Measurements from ENCODE around the gene NUP210.

Gene NUP210

GRCh38 chr3:13289771-13290285 is 130.3 kb downstream of the NUP210 start:
- DNase-seq (ENCODE audit: low read depth in 2 of 2) = no peak

- DNase-seq (ENCODE audit: low read depth in 2 of 2) = no peak
These were observed 131.1 kb downstream of the NUP210 start for GRCh38 chr3:13288732-13289718.

GRCh38 chr3:13287833-13288232 is 132.3 kb downstream of the NUP210 start:
- DNase-seq (ENCODE audit: low read depth in 2 of 2) = no peak

- DNase-seq (ENCODE audit: low read depth in 2 of 2) = no peak
These were observed 133.2 kb downstream of the NUP210 start for GRCh38 chr3:13286873-13287272.

GRCh38 chr3:13285007-13285567 is 135.0 kb downstream of the NUP210 start:
- DNase-seq (ENCODE audit: low read depth in 2 of 2) = no peak

- no peak for DNase-seq (ENCODE audit: low read depth in 2 of 2)
These were observed 136.3 kb downstream of the NUP210 start for GRCh38 chr3:13283877-13284264.

- no peak for DNase-seq (ENCODE audit: low read depth in 2 of 2)
These were observed 136.9 kb downstream of the NUP210 start for GRCh38 chr3:13282986-13283876.

GRCh38 chr3:13282358-13282985 is 137.7 kb downstream of the NUP210 start:
- no peak for DNase-seq (ENCODE audit: low read depth in 2 of 2)

GRCh38 chr3:13281507-13282357 is 138.4 kb downstream of the NUP210 start:
- DNase-seq (ENCODE audit: low read depth in 2 of 2) = no peak

- DNase-seq (ENCODE audit: low read depth in 2 of 2) = no peak
These were observed 139.2 kb downstream of the NUP210 start for GRCh38 chr3:13280811-13281506.

- DNase-seq (ENCODE audit: low read depth in 2 of 2) = no peak
These were observed 139.9 kb downstream of the NUP210 start for GRCh38 chr3:13280122-13280790.

- no peak for DNase-seq (ENCODE audit: low read depth in 2 of 2)
These were observed 140.6 kb downstream of the NUP210 start for GRCh38 chr3:13279532-13279910.

- DNase-seq (ENCODE audit: low read depth in 2 of 2) = no peak
These were observed 141.2 kb downstream of the NUP210 start for GRCh38 chr3:13278783-13279531.

GRCh38 chr3:13277860-13278531 is 142.1 kb downstream of the NUP210 start:
- no peak for DNase-seq (ENCODE audit: low read depth in 2 of 2)

- DNase-seq (ENCODE audit: low read depth in 2 of 2) = no peak
These were observed 142.8 kb downstream of the NUP210 start for GRCh38 chr3:13277196-13277813.

GRCh38 chr3:13276438-13277195 is 143.5 kb downstream of the NUP210 start:
- no peak for DNase-seq (ENCODE audit: low read depth in 2 of 2)
